GM12873 (cell line): ENCODE results near the gene CLEC3B.

Experiments
- CTCF ChIP-seq: IDR thresholded peaks from 2 replicates; pipeline ENCODE4 v1.5.1; 2012; ENCODE audit warnings: low read depth, mild to moderate bottlenecking, moderate library complexity, low read length, control low read depth; ENCODE audit not compliant: insufficient read depth; ENCODE audit errors: missing control alignments

CLEC3B gene

GRCh38 chr3:45060165-45060892 is 34.2 kb downstream of the CLEC3B start:
- TF ChIP-seq CTCF, result no peak

- TF ChIP-seq CTCF, result no peak
These were observed 36.6 kb downstream of the CLEC3B start for GRCh38 chr3:45062697-45063070.

GRCh38 chr3:45064512-45065372 is 38.6 kb downstream of the CLEC3B start:
- no peak for TF ChIP-seq CTCF

GRCh38 chr3:45065373-45065720 is 39.2 kb downstream of the CLEC3B start:
- no peak for TF ChIP-seq CTCF

GRCh38 chr3:45066109-45066801 is 40.2 kb downstream of the CLEC3B start:
- no peak for TF ChIP-seq CTCF

GRCh38 chr3:45067486-45067885 is 41.4 kb downstream of the CLEC3B start:
- TF ChIP-seq CTCF, result no peak

GRCh38 chr3:45067941-45068340 is 41.8 kb downstream of the CLEC3B start:
- no peak for TF ChIP-seq CTCF
